HEK293T (cell line): ENCODE measurements around the gene PTTG1IP.

Source experiments
- CTCF ChIA-PET: fragments of 350-600 bp; formaldehyde crosslinking; extraction: SDS; loops from one replicate; lab custom pipeline; 2021; ENCODE audit warnings: antibody characterized with exemption, inconsistent platforms; lab: Yijun Ruan, JAX
- POLR2A ChIA-PET: fragments of 350-600 bp; formaldehyde crosslinking; extraction: SDS; loops from one replicate; lab custom pipeline; 2020; ENCODE audit warnings: antibody characterized with exemption, inconsistent platforms; lab: Yijun Ruan, JAX
- DNase-seq: peaks from one replicate; pipeline ENCODE4 v3.0.0; 2012; ENCODE audit warnings: mixed read lengths; ENCODE audit errors: extremely low spot score
- ARNT ChIP-seq: fragments of 450-650 bp; IDR thresholded peaks from 2 replicates; pipeline ENCODE4 v1.6.1; 2017; ENCODE audit warnings: mild to moderate bottlenecking
- BHLHE40 ChIP-seq: fragments of 450-650 bp; IDR thresholded peaks from 2 replicates; pipeline ENCODE4 v1.6.1; 2016; ENCODE audit warnings: mild to moderate bottlenecking, moderate library complexity, borderline replicate concordance
- CTBP1 ChIP-seq: fragments of 450-650 bp; IDR thresholded peaks from 2 replicates; pipeline ENCODE4 v1.6.1; 2016; ENCODE audit warnings: borderline replicate concordance
- ELF4 ChIP-seq: fragments of 450-650 bp; IDR thresholded peaks from 2 replicates; pipeline ENCODE4 v1.6.1; 2017; ENCODE audit warnings: antibody characterized with exemption
- FOXA1 ChIP-seq: fragments of 450-650 bp; IDR thresholded peaks from 2 replicates; pipeline ENCODE4 v1.6.1; 2016; ENCODE audit warnings: mild to moderate bottlenecking
- FOXK2 ChIP-seq: fragments of 450-650 bp; IDR thresholded peaks from 2 replicates; pipeline ENCODE4 v1.6.1; 2016; ENCODE audit warnings: mild to moderate bottlenecking
- FOXM1 ChIP-seq: fragments of 450-650 bp; IDR thresholded peaks from 2 replicates; pipeline ENCODE4 v1.6.1; 2017; ENCODE audit warnings: mild to moderate bottlenecking, borderline replicate concordance
- HDGF ChIP-seq: fragments of 450-650 bp; IDR thresholded peaks from 2 replicates; pipeline ENCODE4 v1.6.1; 2017; ENCODE audit warnings: antibody characterized with exemption, borderline replicate concordance
- L3MBTL2 ChIP-seq: fragments of 450-650 bp; conservative IDR thresholded peaks from 2 replicates; pipeline ENCODE4 v1.6.1; 2016; ENCODE audit warnings: mild to moderate bottlenecking
- LEF1 ChIP-seq: fragments of 450-650 bp; IDR thresholded peaks from 2 replicates; pipeline ENCODE4 v1.6.1; 2017; ENCODE audit warnings: mild to moderate bottlenecking, borderline replicate concordance
- NFRKB ChIP-seq: fragments of 450-650 bp; IDR thresholded peaks from 2 replicates; pipeline ENCODE4 v1.6.1; 2016; ENCODE audit warnings: mild to moderate bottlenecking, moderate library complexity
- PKNOX1 ChIP-seq: fragments of 450-650 bp; IDR thresholded peaks from 2 replicates; pipeline ENCODE4 v1.6.1; 2016
- SP1 ChIP-seq: fragments of 450-650 bp; IDR thresholded peaks from 2 replicates; pipeline ENCODE4 v1.6.1; 2017
- SUZ12 ChIP-seq: fragments of 450-650 bp; IDR thresholded peaks from 2 replicates; pipeline ENCODE4 v1.6.1; 2016; ENCODE audit warnings: mild to moderate bottlenecking
- TARDBP ChIP-seq: fragments of 450-650 bp; IDR thresholded peaks from 2 replicates; pipeline ENCODE4 v1.6.1; 2016
- ZNF384 ChIP-seq: fragments of 450-650 bp; IDR thresholded peaks from 2 replicates; pipeline ENCODE4 v1.6.1; 2016

The PTTG1IP gene

GRCh38 chr21:44862869-44863685 lies 10.4 kb downstream of the PTTG1IP start:
- TF ChIP-seq ELF4 (no peak), SP1 (no peak), L3MBTL2 (no peak), PKNOX1 (no peak), FOXK2 (no peak), CTBP1 (no peak), ARNT (no peak), FOXM1 (no peak), ZNF384 (no peak), TARDBP (no peak), NFRKB (no peak), BHLHE40 (no peak), LEF1 (no peak), FOXA1 (no peak), SUZ12 (no peak), HDGF (no peak)
- CTCF ChIA-PET: no interaction called here
- DNase-seq: no peak
- POLR2A ChIA-PET: no interaction called here

GRCh38 chr21:44858791-44859190 lies 14.7 kb downstream of the PTTG1IP start:
- no peak for TF ChIP-seq ELF4
- no peak for TF ChIP-seq CTBP1
- TF ChIP-seq FOXK2: no peak
- no peak for TF ChIP-seq PKNOX1
- no peak for TF ChIP-seq TARDBP
- TF ChIP-seq NFRKB: no peak
- no peak for TF ChIP-seq HDGF
- ChIA-PET POLR2A (no interaction called here), CTCF (no interaction called here)
- DNase-seq: no peak

DNA sequence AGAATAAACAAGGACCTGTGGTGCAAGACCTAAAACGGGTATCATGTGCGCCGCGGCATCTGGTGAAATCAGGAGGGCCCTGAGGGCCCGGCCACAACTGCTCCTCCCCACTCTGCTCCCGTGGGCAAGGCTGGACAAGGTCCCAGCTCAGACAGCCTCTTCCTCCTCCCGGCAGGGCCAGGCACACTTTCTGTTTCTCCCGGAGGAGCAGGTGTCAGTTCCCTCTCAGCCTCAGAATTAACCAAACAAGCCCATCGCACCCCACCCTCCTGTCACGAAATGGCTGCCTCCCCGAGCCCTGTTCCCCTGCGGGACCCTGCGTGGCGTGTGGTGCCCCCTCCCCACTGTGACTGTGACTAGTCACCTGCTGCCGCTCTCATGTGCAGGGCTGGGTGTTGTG lies 15.2 kb downstream of the PTTG1IP start:
- TF ChIP-seq PKNOX1 (no peak), SUZ12 (no peak), HDGF (no peak), LEF1 (no peak), ARNT (no peak), FOXA1 (no peak), TARDBP (no peak), ZNF384 (no peak), FOXK2 (no peak), ELF4 (no peak), SP1 (no peak), FOXM1 (no peak), BHLHE40 (no peak), NFRKB (no peak), CTBP1 (no peak), L3MBTL2 (no peak)
- no peak for DNase-seq
- CTCF ChIA-PET: no interaction called here
- POLR2A ChIA-PET: no interaction called here

DNA sequence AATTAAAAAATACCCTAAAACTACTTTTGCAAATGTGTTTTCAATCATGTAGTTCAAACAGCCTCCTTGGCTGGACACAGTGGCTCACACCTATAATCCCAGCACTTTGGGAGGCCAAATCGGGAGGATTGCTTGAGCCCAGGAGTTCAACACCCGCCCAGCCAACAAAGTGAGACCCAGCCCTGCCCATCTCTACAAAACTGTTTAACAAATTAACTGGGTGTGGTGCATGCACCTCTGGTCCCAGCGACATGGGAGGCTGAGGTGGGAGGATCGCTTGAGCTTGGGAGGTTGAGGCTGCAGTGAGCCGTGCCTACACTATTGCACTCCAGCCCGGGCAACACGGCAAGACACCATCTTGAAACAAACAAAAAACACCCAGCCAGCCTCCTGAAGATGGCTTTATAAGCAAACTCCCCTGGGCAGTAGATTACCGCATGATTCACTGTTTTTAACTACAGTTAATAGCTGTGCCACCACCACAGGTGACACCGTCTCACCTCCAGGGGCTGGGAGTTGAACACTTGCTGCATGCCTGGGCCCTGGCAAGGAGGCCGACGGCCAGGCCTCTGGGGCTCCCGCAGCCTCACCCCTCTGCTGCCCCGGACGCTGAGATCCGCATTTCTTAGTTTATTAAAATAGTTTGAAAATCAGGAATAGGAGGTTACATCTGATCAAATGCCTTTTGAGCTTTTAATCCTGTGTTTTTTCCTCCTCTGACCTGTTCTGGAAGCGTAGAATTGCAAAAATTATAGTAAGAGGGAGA lies 16.2 kb downstream of the PTTG1IP start:
- TF ChIP-seq FOXK2: no peak
- no peak for TF ChIP-seq ELF4
- TF ChIP-seq BHLHE40: no peak
- TF ChIP-seq FOXA1: no peak
- TF ChIP-seq PKNOX1: no peak
- no peak for TF ChIP-seq L3MBTL2
- TF ChIP-seq ARNT: no peak
- no peak for TF ChIP-seq LEF1
- no peak for TF ChIP-seq NFRKB
- no peak for TF ChIP-seq CTBP1
- TF ChIP-seq SUZ12: no peak
- no peak for TF ChIP-seq TARDBP
- TF ChIP-seq SP1: no peak
- no peak for TF ChIP-seq HDGF
- no peak for TF ChIP-seq ZNF384
- no peak for DNase-seq
- POLR2A ChIA-PET: interaction anchor here (0.6 kb wide), 1 partner anchor 16 kb away, joined by 3 read pairs; the partner anchor contains the start of gene PTTG1IP
- CTCF ChIA-PET: no interaction called here

GRCh38 chr21:44856131-44856530 lies 17.4 kb downstream of the PTTG1IP start:
- ChIA-PET CTCF (no interaction called here), POLR2A (no interaction called here)
- no peak for DNase-seq
- TF ChIP-seq FOXK2 (no peak), ARNT (no peak), SUZ12 (no peak), ZNF384 (no peak), BHLHE40 (no peak), FOXM1 (no peak), CTBP1 (no peak), PKNOX1 (no peak), FOXA1 (no peak), LEF1 (no peak), HDGF (no peak), NFRKB (no peak), SP1 (no peak), L3MBTL2 (no peak), TARDBP (no peak)
